Naive thymus-derived CD4-positive, alpha-beta T cell (primary cell): ENCODE measurements around the gene CIAO2B. TPM values are rescaled to one million over a fixed set of nuclear protein-coding genes. Genes with fewer than 3 reads are reported as not detected.

Experiments
- ATAC-seq: fragments of 150-1000 bp; cut with Tn5 transposase; 2 replicates; pipeline ENCODE4 v1.10.0; 2021; ENCODE audit warnings: mild to moderate bottlenecking, moderate library complexity
- CTCF ChIA-PET: fragments of 350-600 bp; sonication (Branson Sonifier 250); formaldehyde crosslinking; loops from one replicate; lab custom pipeline; 2021; ENCODE audit warnings: antibody characterized with exemption; lab: Charles Lee
- POLR2A ChIA-PET: fragments of 350-600 bp; sonication (Branson Sonifier 250); formaldehyde crosslinking; loops from one replicate; lab custom pipeline; 2021; ENCODE audit warnings: antibody characterized with exemption, inconsistent platforms; lab: Charles Lee
- DNase-seq, 9 donors: peaks; one replicate each; pipeline versions ENCODE4 v3.0.0 to v3.0.0-alpha.2; 2020 to 2022; ENCODE audit warnings: mixed read lengths in 1 of 9
- H3K27ac ChIP-seq: one replicate; pipeline ENCODE4 v1.7.0; 2013; ENCODE audit warnings: mild to moderate bottlenecking, low read depth, low read length, moderate library complexity
- H3K27me3 ChIP-seq, 2 donors: one replicate each; pipeline ENCODE4 v1.7.0; 2013; ENCODE audit warnings: low read length in 2 of 2, mild to moderate bottlenecking in 2 of 2, moderate library complexity in 2 of 2; ENCODE audit not compliant: control insufficient read depth in 2 of 2, insufficient read depth in 2 of 2
- H3K36me3 ChIP-seq, 3 experiments: 1 replicate in 2 of 3; 2 replicates in 1 of 3; pipeline ENCODE4 v1.7.0; 2013; ENCODE audit warnings: low read length in 3 of 3, mild to moderate bottlenecking in 3 of 3, moderate library complexity in 1 of 3; ENCODE audit not compliant: insufficient read depth in 3 of 3, control insufficient read depth in 2 of 3
- H3K4me1 ChIP-seq, 2 donors: one replicate each; pipeline ENCODE4 v1.7.0; 2013; ENCODE audit warnings: low read length in 2 of 2, mild to moderate bottlenecking in 2 of 2, moderate library complexity in 1 of 2; ENCODE audit not compliant: control insufficient read depth in 2 of 2, insufficient read depth in 2 of 2
- H3K4me3 ChIP-seq: 2 replicates; pipeline ENCODE4 v1.7.0; 2013; ENCODE audit warnings: mild to moderate bottlenecking, low read length
- H3K9me3 ChIP-seq, 3 experiments: 1 replicate in 2 of 3; 2 replicates in 1 of 3; pipeline ENCODE4 v1.7.0; 2013; ENCODE audit warnings: low read length in 3 of 3; ENCODE audit not compliant: control insufficient read depth in 2 of 3
- H3K27ac Mint-ChIP-seq, 9 donors: one replicate each; pipeline ENCODE4 v1.8.0; 2020 to 2022; ENCODE audit warnings: mixed read lengths in 9 of 9, mild to moderate bottlenecking in 8 of 9, moderate library complexity in 5 of 9, inconsistent platforms in 2 of 9
- H3K27me3 Mint-ChIP-seq, 5 donors: one replicate each; pipeline ENCODE4 v1.8.0; 2021 to 2022; ENCODE audit warnings: mixed read lengths in 5 of 5, mild to moderate bottlenecking in 1 of 5
- H3K36me3 Mint-ChIP-seq, 5 donors: one replicate each; pipeline ENCODE4 v1.8.0; 2020 to 2022; ENCODE audit warnings: mixed read lengths in 5 of 5, mild to moderate bottlenecking in 3 of 5, inconsistent platforms in 1 of 5
- H3K4me1 Mint-ChIP-seq, 7 donors: one replicate each; pipeline ENCODE4 v1.8.0; 2020 to 2022; ENCODE audit warnings: mixed read lengths in 7 of 7, mild to moderate bottlenecking in 3 of 7, inconsistent platforms in 1 of 7
- H3K4me3 Mint-ChIP-seq, 10 donors: one replicate each; pipeline ENCODE4 v1.8.0; 2020 to 2022; ENCODE audit warnings: mild to moderate bottlenecking in 10 of 10, mixed read lengths in 10 of 10, moderate library complexity in 6 of 10, inconsistent platforms in 2 of 10
- H3K9me3 Mint-ChIP-seq, 11 donors: one replicate each; pipeline ENCODE4 v1.8.0; 2020 to 2022; ENCODE audit warnings: mixed read lengths in 11 of 11, mild to moderate bottlenecking in 4 of 11, inconsistent platforms in 1 of 11, moderate library complexity in 1 of 11
- intact Hi-C, 2 donors: fragments of 100-400 bp; cut with micrococcal nuclease; formaldehyde crosslinking; loops; one replicate each; pipeline ENCODE4 v1.15.1; 2023
- polyA plus RNA-seq, 2 donors: library from polyadenylated mRNA; unstranded; fragments of 300-500 nt; fragmentation: Illumina TruSeq; gene quantifications; one replicate each; pipeline ENCODE4 v1.2.3, GENCODE V29; 2021
- total RNA-seq, 6 experiments: library from RNA in 5 of 6; stranded (reverse) in 5 of 6; gene quantifications; 1 replicate in 5 of 6; 2 replicates in 1 of 6; pipeline ENCODE4 v1.2.3 and lab custom pipeline; 2021 to 2026

The CIAO2B gene
- total and polyA plus RNA-seq, 7 experiments from 2014 or later, result 47.0 to 116 (median 61.6) TPM

GRCh38 chr16:66903544-66904427 lies 30.4 kb downstream of the CIAO2B start:
- no peaks in the 10 kb centered on the region for H3K9me3 Mint-ChIP-seq
- no peaks in the 10 kb centered on the region for H3K36me3 Mint-ChIP-seq
- ChIA-PET POLR2A (no interaction called here), CTCF (interaction anchor here (0.5 to 1.0 kb wide), 4 partner anchors 13 to 255 kb away, joined by 3 read pairs; partner anchors contain the start of gene PDP2)
- H3K4me1 Mint-ChIP-seq, result peaks cover 8 to 15% (median 11%) of the 10 kb centered on the region in 7 donors
- ATAC-seq, result no peak
- no peak overlapping the region for H3K27ac ChIP-seq
- H3K4me3 Mint-ChIP-seq, result no peak overlapping the region
- no peaks in the 10 kb centered on the region for H3K36me3 ChIP-seq
- H3K4me3 ChIP-seq, result no peak overlapping the region
- DNase-seq, result no peak
- peaks cover 0 to 12% of the 10 kb centered on the region in 2 donors for H3K4me1 ChIP-seq
- H3K27me3 Mint-ChIP-seq, result no peaks in the 10 kb centered on the region
- no peak overlapping the region for H3K27ac Mint-ChIP-seq
- intact Hi-C loops, result no loop called here
- no peaks in the 10 kb centered on the region for H3K9me3 ChIP-seq
- no peaks in the 10 kb centered on the region for H3K27me3 ChIP-seq

GRCh38 chr16:66902648-66903543 lies 31.3 kb downstream of the CIAO2B start:
- Histone ChIP-seq H3K4me1 (peaks cover 0 to 12% of the 10 kb centered on the region in 2 donors), H3K9me3 (no peaks in the 10 kb centered on the region), H3K36me3 (no peaks in the 10 kb centered on the region), H3K27me3 (no peaks in the 10 kb centered on the region), H3K4me3 (no peak overlapping the region), H3K27ac (no peak overlapping the region)
- ATAC-seq (no peak), DNase-seq (no peak)
- ChIA-PET CTCF (interaction anchor here (0.6 to 0.7 kb wide), 3 partner anchors 22 to 254 kb away, joined by 3 read pairs; partner anchors contain the start of gene PDP2), POLR2A (interaction anchor here (0.9 kb wide), 1 partner anchor 11 kb away, joined by 4 read pairs; no protein-coding TSS in a partner anchor)
- Mint-ChIP-seq H3K9me3 (no peaks in the 10 kb centered on the region), H3K36me3 (no peaks in the 10 kb centered on the region), H3K4me3 (no peak overlapping the region), H3K4me1 (peaks cover 8 to 15% (median 11%) of the 10 kb centered on the region in 7 donors), H3K27ac (no peak overlapping the region), H3K27me3 (no peaks in the 10 kb centered on the region)
- intact Hi-C loops, result no loop called here

GRCh38 chr16:66901626-66902025 lies 32.6 kb downstream of the CIAO2B start:
- no peaks in the 10 kb centered on the region for H3K9me3 ChIP-seq
- Mint-ChIP-seq H3K27me3 (no peaks in the 10 kb centered on the region), H3K27ac (peak overlapping the region in 1 of 9 donors; percentile 51), H3K36me3 (no peaks in the 10 kb centered on the region), H3K4me3 (no peak overlapping the region), H3K9me3 (no peaks in the 10 kb centered on the region), H3K4me1 (peaks cover 7 to 15% (median 11%) of the 10 kb centered on the region in 7 donors)
- CTCF ChIA-PET, result no interaction called here
- POLR2A ChIA-PET, result no interaction called here
- ATAC-seq (no peak), DNase-seq (no peak)
- no peak overlapping the region for H3K27ac ChIP-seq
- no peaks in the 10 kb centered on the region for H3K27me3 ChIP-seq
- intact Hi-C loops, result no loop called here
- no peaks in the 10 kb centered on the region for H3K36me3 ChIP-seq
- no peak overlapping the region for H3K4me3 ChIP-seq
- H3K4me1 ChIP-seq, result peaks cover 0 to 12% of the 10 kb centered on the region in 2 donors

GRCh38 chr16:66900721-66901441 lies 33.3 kb downstream of the CIAO2B start:
- no peaks in the 10 kb centered on the region for H3K36me3 ChIP-seq
- H3K27me3 ChIP-seq, result no peaks in the 10 kb centered on the region
- Mint-ChIP-seq H3K27ac (no peak overlapping the region), H3K9me3 (no peaks in the 10 kb centered on the region), H3K4me1 (peaks cover 2 to 7% (median 4%) of the 10 kb centered on the region in 7 donors), H3K36me3 (no peaks in the 10 kb centered on the region), H3K4me3 (no peak overlapping the region), H3K27me3 (no peaks in the 10 kb centered on the region)
- H3K4me1 ChIP-seq, result peaks cover 0 to 8% of the 10 kb centered on the region in 2 donors
- no peaks in the 10 kb centered on the region for H3K9me3 ChIP-seq
- DNase-seq (no peak), ATAC-seq (no peak)
- no peak overlapping the region for H3K27ac ChIP-seq
- ChIA-PET CTCF (no interaction called here), POLR2A (no interaction called here)
- intact Hi-C loops, result no loop called here
- H3K4me3 ChIP-seq, result no peak overlapping the region

GRCh38 chr16:66899945-66900710 lies 34.1 kb downstream of the CIAO2B start:
- H3K27ac Mint-ChIP-seq, result no peak overlapping the region
- no peaks in the 10 kb centered on the region for H3K36me3 Mint-ChIP-seq
- no peak overlapping the region for H3K4me3 ChIP-seq
- no peaks in the 10 kb centered on the region for H3K27me3 Mint-ChIP-seq
- ChIA-PET CTCF (no interaction called here), POLR2A (no interaction called here)
- intact Hi-C loops, result loop anchor here in 1 of 2 donors (5.0 to 10.0 kb wide), 2 partner anchors 47 to 115 kb away; no protein-coding TSS in a partner anchor
- H3K27ac ChIP-seq, result no peak overlapping the region
- H3K36me3 ChIP-seq, result no peaks in the 10 kb centered on the region
- H3K9me3 Mint-ChIP-seq, result no peaks in the 10 kb centered on the region
- H3K9me3 ChIP-seq, result no peaks in the 10 kb centered on the region
- H3K27me3 ChIP-seq, result no peaks in the 10 kb centered on the region
- no peak for DNase-seq
- no peak overlapping the region for H3K4me3 Mint-ChIP-seq
- peaks cover 0 to 7% (median 3%) of the 10 kb centered on the region in 7 donors for H3K4me1 Mint-ChIP-seq
- peaks cover 0 to under 1% of the 10 kb centered on the region in 2 donors for H3K4me1 ChIP-seq
- no peak for ATAC-seq
